ENCODE results near the gene SPOPL. TPM values are rescaled to one million over a fixed set of nuclear protein-coding genes. Genes with fewer than 3 reads are reported as not detected.

Gene SPOPL
- total RNA-seq, 1 donor from 2014 or later = 13.9 TPM

DNA sequence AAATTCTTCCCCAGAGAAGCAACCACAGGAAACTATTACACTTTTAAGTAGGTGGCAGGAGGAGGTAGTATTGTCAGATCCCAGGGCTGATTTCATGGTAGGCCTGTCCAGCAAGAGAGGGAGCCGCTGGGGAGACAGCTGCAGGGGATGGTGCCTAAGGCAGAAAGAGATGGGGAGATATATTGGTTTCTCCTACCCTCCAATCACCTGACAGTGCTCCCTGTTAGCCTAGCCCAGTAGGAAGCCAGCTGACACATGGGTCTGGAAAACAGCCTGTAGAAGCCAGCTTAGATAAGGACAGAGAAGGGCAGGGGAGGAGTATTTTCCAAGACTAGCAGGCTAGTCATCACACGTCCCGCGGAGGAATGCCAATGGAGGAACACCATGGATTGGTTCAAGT, 8.2 kb upstream of the SPOPL start:
- no peak for DNase-seq (ENCODE audit: extremely low read depth, low read depth, low spot score)

DNA sequence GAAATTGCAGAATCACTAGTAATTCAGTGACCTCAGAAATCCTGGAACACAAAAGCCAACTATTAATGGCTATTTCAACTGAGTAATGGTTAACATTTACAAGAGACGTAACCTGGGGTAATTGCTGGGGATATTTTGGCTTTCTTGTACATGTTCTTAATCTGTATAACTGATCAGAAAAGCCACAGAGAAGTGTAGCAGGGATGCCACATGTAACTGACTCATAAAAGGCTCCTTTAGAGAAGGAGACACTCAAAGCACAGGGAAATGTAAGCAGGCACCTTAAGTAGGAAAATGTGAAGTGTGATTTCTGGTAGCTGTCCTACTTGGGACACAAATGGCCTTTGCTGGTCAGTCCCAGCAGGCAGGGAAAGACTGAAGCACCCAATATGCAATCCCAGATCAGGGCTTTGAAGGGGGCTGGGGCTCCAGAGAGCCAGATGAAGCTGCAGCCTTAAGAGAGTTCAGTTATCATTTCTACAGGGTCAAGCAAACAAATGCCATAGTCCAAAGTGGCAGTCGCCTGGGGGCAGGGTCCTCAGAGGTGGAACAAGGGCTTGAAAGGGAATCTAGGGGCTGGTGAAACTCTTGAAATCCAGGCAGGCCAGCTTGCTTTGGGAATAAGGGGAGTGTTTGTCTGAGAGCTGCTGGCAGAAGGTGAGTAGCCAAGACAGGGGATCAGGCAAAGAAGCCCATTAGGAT, 7.2 kb upstream of the SPOPL start:
- DNase-seq (ENCODE audit: extremely low read depth, low read depth, low spot score) = no peak

DNA sequence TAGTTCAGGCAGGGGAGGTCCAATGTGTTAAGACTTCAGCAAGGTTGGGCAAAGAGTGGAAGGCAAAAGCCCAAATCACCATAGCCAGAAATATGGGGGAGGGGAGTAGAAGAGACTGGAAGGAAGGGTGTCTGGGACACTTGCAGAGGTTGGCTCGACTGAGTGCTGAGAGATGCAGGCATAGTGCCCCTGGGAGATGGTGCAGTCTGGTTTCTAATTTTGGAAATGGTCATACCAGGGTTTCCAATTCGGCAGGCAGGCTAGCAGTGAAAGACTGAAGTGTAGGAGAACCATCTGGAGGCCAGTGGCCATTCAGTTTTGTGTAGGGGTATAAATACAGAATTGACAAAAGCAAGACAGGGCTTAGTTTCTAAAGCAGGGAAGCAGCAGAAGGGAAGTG, 6.2 kb upstream of the SPOPL start:
- no peak for DNase-seq (ENCODE audit: extremely low read depth, low read depth, low spot score)

DNA sequence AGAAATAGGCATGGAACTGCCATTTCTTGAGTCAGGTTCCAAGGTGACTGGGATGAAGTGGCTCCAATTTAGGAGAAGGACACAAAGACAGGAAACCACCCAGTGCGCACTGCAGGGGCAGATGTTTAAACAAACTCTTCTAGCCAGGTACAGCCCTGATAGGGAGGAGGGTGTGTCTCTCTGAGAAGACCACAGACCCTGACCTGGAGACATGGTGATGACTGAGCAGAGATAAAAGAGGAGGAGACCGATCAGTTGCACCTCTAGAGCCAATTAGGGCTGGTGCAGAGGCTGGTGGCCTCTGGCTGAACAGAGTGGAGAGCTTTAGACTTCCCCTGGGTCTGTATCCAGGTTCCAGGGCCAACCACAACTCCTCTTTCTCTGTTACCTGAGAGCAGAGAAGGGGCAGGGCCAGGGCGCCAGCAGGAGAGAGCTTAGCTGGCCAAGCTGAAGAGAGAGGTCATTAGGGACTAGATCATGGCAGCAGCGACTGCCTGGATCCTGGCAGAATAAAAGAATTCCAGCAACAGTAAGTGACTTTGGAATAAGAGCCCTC, 5.4 kb upstream of the SPOPL start:
- DNase-seq (ENCODE audit: extremely low read depth, low read depth, low spot score) = no peak

DNA sequence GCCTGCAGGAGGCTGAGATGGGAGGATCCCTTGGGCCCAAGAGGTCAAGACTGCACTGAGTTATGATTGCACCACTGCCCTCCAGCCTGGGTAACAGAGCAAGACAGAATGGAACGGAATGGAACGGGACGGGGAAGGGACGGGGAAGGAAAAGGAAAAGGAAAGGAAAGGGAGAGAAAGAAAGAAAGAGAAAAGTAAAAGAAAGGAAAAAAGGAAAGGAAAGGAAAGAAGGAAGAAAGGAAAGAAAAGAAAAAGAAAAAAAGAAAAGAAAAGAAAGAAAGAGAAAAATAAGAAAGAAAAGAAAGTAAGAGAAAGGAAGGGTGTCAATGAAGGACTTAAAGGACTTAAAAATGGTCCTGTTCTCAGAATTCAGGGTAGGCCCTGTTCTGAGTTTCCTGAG, 4.3 kb upstream of the SPOPL start:
- no peak for DNase-seq (ENCODE audit: extremely low read depth, low read depth, low spot score)

DNA sequence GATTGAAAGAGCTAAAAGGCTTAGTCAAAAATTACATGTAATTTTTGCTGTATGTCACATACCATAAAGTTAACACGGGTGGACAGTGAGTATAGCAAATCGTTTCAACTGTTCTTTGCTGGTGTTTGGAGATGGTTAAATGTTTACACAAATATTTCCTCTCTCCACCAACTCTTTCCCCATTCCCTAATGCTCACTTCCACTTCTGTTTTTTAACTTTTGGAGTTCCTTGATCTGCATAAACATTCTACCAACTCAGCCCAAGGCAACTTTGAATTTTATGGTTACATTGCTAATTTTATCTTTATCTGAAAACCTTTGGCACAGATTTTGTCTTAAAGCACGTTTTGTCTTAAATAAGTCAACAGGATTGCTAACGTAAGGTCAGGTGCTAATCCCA, 1.9 kb upstream of the SPOPL start:
- no peak for DNase-seq (ENCODE audit: extremely low read depth, low read depth, low spot score)

DNA sequence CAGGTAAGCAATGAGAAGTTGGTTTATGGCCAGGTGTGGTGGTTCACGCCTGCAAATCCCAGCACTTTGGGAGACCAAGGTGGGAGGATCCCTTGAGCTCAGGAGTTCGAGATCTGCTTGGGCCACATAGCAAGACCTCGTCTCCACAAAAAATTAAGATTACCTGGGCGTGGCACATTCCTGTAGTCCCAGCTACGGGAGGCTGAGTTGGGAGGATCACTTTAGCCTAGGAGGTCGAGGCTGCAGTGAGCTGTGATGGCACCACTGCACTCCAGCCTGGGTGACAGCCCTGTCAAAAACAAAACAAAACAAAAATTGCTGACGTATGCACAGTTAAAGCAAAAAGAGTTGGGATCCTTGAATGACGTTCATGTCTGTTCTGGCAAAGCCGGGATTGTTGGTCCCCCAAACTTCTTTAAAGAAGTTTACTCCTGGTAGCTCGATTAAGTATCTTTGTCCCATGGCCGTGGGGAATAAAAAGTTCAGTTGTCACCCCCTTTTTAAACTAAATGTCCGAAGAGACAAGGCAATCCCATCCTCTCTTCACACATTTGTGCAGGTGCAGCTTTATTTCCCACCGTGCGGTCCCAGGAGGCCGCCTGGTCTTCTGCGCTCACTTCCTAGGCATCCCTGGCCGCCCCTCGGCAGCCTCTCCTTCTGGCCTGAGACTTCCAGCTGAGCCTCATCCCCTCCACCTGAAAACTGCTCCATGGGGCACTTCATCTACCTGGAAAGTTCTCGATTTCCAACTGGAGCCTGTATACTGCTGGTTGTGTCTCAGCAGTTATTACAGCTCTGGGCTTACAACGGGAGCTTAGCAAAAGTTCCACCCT, 762 bp upstream of the SPOPL start:
- DNase-seq (ENCODE audit: extremely low read depth, low read depth, low spot score) = no peak

DNA sequence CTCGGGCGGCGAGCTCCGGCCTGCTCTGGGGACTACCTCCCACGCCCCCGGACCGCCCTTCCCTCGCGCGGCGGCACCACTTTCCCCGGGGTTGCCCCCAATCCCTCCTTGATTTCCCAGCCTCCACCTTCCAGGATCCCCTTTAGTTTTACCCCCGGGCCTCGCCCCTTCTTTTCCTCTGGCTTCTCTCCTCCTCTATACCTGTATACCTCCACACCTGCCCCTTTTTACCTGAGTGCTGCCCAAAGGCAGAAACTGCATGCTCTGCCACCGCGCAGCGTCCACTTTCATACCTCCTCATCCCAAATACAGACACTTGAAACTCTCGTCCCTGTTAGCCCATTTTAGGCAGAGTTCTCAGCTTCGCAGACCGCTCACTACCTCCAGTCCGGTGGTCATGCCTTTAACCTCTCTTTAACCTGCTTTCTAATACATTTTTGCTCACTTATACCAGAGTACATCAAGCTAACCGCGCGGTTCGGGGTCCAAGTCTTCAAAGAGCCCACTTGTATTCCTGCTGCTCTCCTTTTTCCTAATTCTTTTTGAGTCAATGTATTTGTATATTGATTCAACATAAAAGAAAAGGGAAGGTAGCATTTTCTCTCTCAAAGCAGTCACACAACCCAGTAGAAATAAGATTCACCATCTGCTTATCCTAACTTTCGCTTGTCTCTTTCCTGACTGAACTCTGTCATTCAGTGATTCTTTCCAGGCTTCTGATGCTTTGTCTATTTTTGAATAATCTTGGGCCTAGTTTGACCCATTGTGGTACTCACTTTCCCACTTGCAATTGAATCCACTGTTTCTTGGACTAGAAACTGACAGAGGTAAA, 901 bp downstream of the SPOPL start:
- no peak for DNase-seq (ENCODE audit: extremely low read depth, low read depth, low spot score)

DNA sequence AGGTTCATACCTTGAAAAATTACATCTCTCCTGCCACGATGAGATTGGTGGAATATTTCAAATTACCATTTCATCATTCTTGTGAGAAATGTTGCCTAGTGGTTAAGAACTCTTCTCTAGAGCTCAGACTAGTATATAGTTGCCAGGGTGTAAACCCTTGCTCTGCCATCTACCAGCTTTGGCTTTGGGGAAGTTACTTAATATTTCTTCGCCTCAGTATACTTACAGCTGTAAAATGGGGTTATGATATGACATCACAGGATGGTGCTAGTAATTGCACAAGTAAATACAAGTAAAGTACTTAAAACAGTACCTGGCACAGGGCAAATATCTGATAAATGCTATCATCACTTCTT, 1.5 kb downstream of the SPOPL start:
- no peak for DNase-seq (ENCODE audit: extremely low read depth, low read depth, low spot score)

DNA sequence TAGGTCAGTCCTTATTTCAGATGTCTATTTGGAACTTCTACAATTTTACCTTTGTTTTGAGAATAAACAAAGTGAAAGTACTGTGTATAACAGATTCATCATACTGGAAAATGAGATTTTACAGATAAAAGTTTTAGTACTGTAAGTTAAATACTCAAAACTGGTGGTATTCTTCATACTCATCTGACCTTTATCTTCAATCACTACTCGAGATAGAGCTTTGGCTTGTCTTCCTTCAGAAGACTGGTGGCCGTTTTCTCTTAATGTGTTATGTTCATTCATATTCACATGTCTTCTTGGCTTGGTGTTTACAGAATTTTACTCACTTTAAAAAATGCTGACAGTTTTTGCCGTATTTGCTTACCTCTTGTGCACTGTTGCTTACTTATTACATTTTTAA, 2.1 kb downstream of the SPOPL start:
- DNase-seq (ENCODE audit: extremely low read depth, low read depth, low spot score) = no peak

DNA sequence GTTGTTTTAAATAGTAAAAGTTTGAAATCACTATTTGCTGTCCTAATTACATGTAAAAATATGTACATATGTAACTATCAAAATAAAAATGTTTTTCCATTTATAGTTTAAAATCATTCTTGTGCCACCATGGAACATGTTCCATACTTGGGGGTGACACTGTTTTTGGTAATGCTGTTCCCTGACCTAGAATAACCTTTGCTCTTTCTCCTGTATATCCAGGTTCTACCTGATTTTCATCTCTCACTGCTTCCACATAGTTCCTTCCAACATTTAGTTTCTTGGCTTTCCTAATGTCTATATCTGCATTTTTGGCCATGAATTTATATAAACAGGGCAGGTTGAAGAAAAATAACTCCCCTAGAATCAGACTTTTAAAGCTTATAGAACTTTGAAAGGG, 2.5 kb downstream of the SPOPL start:
- DNase-seq (ENCODE audit: extremely low read depth, low read depth, low spot score) = no peak

DNA sequence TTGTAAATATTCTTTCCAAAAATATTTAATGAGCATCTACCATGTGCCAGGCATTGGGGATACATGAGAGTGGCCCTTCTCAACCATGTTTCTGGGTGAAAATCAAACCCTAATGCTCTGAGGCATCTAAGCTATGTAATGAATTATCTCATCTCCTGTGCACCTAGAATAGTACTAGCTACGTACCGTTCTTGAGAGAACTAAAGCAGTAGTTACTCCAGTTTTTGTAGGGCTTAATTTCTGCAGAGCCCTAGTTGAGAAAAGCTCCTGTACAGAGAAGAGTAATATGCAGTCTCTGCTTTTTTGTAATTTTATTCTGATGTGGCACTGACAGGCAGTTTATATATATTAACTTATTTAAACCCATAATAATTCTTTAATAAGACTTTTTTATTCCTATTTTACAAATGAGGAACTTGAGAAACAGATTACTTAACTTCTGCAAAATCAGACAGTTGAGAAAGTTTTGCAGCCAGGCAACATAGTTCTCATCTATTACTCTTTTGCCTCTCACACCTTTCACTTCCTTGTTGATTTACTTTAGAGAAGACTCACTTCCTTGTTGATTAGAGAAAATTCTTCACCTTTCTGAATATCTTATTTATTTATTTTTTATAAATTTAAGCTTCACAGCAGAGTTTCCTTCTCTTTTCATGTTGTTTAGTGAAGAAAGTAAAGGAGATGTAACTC, 3.1 kb downstream of the SPOPL start:
- DNase-seq (ENCODE audit: extremely low read depth, low read depth, low spot score) = no peak

DNA sequence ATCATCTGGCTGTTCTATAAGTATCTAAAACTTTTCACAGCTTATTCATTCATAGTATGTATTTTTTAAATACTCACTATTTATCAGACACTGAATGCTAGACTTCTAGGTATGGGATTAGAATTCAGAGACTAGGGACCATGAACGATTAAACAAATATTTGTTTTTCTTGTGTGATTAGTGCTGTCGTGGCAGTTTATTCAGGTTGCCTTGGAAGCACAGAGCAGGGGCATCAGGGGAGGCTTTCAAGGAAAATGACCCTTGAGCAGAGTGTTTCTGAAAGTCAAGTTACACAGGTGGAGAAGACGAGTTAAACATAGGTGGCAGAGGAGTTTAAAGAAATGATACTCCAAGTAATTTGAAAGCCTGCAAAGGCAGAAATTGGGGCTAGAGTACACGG, 5.7 kb downstream of the SPOPL start:
- no peak for DNase-seq (ENCODE audit: extremely low read depth, low read depth, low spot score)

DNA sequence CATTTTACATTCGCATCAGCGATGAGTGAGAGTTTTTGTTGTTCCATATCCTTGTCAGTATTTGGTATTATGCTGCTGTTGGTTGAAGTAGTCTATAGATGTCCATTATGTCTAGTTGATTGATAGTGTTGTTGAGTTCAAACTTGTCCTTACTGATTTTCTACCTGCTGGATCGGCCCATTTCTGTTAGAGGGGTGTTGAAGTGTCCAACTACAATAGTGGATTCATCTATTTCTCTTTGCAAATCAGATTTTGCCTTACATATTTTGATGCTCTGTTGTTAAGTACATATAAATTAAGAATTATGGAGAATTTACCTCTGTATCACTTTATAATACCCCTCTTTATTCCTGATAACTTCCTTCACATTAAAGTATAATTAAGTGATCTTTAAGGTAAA, 8.7 kb downstream of the SPOPL start:
- no peak for DNase-seq (ENCODE audit: extremely low read depth, low read depth, low spot score)

DNA sequence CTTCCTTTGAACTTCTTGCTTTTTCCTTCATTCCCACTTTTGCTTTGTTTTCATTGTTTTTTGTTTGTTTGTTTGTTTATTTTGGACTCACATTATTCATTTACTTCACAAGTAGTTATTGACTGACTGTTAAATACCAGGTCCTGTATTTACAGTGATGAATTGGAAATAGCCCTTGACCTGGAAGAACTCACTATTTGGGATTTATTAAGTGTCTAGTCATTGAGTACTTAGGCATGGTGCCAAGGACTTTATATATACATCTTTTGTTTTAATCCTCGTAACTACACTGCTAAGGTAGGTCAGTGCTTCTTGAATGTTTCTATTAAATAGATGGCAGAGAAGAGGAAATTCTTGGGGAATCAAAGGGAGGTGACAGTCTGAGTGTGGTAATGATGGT, 11.1 kb downstream of the SPOPL start:
- DNase-seq (ENCODE audit: extremely low read depth, low read depth, low spot score) = no peak

DNA sequence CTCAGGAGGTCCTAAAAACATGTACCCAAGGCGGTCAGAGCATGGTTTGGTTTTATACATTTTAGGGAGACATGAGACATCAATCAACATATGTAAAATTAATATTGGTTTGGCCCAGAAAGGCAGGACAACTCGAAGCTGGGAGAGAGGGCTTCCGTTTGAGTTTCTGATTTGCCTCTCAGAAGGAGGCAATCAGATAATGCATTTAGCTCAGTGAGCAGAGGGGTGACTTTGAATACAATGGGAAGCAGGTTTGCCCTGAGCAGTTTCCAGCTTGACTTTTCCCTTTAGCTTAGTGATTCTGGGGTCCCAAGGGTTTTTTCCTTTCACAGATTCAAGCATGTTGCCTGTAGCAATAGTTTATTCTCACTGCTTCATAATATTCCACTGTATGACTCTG, 12.6 kb downstream of the SPOPL start:
- DNase-seq (ENCODE audit: extremely low read depth, low read depth, low spot score) = no peak

DNA sequence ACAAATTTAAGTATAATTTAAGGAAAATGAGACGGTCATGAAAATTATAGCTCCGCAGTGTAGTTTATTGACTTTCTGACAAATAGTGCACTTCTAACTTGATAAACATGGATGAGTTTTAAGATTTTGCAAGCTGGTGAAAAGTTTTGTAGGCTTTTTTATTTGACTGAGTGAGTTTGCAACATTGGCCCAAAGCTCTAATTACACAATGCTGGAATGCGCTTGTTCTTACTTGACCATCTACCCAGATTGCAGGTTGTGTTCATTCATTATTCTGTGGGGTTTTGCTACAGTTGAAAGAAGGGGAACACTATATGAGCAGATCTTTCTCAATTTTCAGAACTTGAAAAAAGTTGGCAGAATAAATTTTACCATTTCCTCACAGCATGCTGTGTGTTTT, 13.5 kb downstream of the SPOPL start:
- DNase-seq (ENCODE audit: extremely low read depth, low read depth, low spot score) = no peak

DNA sequence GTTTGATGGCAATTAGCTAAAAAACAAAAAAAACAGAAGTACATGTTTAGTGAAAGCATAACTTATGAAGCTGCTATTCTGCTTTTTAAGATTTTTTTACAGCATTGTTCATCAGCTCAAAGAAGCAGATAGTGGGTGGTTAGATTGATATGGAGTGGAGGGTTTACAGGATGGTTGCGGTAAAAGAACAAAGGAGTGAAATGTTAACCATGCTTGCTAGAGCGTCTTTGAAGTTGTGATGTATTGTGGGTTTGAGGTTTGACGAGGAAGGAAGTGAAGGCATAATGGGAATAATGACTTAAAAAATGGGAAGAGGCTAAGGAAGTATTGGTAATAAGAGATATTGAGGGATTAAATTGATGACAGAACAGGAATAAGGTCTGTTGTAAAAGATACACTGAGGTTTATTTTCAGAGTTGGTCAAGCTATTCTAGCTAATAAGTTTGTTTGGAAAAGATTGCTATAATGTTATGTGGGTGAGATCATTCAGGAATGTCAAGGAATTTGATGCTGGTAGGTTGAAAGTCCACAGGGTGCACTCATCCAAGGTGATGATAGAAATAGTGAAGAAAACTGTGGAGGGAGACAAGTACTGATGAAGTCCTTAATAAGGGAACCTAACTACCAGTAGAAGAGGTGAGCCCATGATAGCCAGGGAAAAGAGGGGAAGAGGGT, 14.6 kb downstream of the SPOPL start:
- no peak for DNase-seq (ENCODE audit: extremely low read depth, low read depth, low spot score)

DNA sequence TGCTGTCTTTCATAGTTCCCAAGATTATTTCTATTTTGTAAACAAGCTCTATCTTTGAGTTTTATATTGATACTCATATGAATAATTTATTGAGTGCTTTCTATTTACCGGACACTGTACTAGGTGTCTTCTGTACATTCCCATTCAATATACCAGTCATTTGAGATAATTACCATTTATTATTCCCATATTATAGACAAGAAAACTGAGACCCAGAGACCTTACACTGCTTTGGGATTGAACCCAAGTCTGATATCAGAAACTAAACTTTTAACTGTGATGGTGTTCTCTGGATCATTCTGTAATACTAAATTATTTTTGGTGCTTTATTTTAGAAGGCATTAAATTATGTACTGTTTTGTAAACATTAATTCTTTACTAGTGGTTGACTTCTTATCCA, 17.3 kb downstream of the SPOPL start:
- no peak for DNase-seq (ENCODE audit: extremely low read depth, low read depth, low spot score)

DNA sequence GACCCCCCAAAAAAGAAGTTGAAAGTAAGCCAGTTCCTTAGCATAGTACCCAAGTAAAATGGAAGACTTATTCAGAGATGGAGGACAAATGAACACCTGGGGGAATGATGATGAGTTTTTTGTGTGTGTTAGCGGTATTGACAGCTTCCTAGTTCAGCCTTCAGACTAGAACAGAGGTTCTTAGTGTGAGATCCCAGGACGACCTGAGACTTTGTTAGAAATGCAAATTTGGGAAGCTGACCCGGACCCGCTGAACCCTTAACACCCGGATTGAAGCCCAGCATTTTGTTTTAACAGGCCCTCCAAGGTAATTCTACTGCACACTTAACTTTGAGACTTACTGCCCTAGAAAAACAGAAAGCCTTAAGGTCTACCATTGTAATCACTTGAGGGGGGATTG, 20.3 kb downstream of the SPOPL start:
- DNase-seq (ENCODE audit: extremely low read depth, low read depth, low spot score) = no peak

Data from glomerular endothelial cell (primary cell).